Suprapubic skin (tissue), 4 donors: ENCODE results near the gene SLC12A5. TPM values are rescaled to one million over a fixed set of nuclear protein-coding genes. Genes with fewer than 3 reads are reported as not detected.

ENCODE experiments used
- DNase-seq, 2 donors: peaks; one replicate each; pipeline ENCODE4 v3.0.0-alpha.2; 2019; ENCODE audit warnings: low spot score in 2 of 2
- H3K27ac ChIP-seq: fragments of 200-600 bp; sonication (generic); one replicate; pipeline ENCODE4 v1.5.1; 2019
- H3K27me3 ChIP-seq: fragments of 200-600 bp; sonication (generic); one replicate; pipeline ENCODE4 v1.5.1; 2019
- H3K36me3 ChIP-seq: fragments of 200-600 bp; sonication (generic); one replicate; pipeline ENCODE4 v1.5.1; 2019
- H3K4me1 ChIP-seq: fragments of 200-600 bp; sonication (generic); one replicate; pipeline ENCODE4 v1.5.1; 2019
- H3K4me3 ChIP-seq: fragments of 200-600 bp; sonication (generic); one replicate; pipeline ENCODE4 v1.5.1; 2019; ENCODE audit warnings: mild to moderate bottlenecking
- H3K9me3 ChIP-seq: fragments of 200-600 bp; sonication (generic); one replicate; pipeline ENCODE4 v1.5.1; 2019
- CTCF ChIP-seq, 2 donors: fragments of 200-600 bp in 1 of 2; fragments of 450-650 bp in 1 of 2; sonication (generic) in 1 of 2; IDR thresholded peaks; one replicate each; pipeline ENCODE4 v1.5.1; 2016 to 2019; ENCODE audit warnings: antibody characterized with exemption in 2 of 2, mild to moderate bottlenecking in 1 of 2, moderate library complexity in 1 of 2
- EP300 ChIP-seq: sonication (generic); formaldehyde crosslinking; IDR thresholded peaks from one replicate; pipeline ENCODE4 v1.6.1; 2017; ENCODE audit warnings: antibody characterized with exemption
- POLR2A ChIP-seq, 2 donors: fragments of 450-650 bp; IDR thresholded peaks; one replicate each; pipeline ENCODE4 v1.6.1; 2017; ENCODE audit warnings: antibody characterized with exemption in 2 of 2, mild to moderate bottlenecking in 2 of 2, moderate library complexity in 2 of 2
- POLR2AphosphoS5 ChIP-seq, 3 donors: sonication (generic); formaldehyde crosslinking; IDR thresholded peaks; one replicate each; pipeline ENCODE4 v1.6.1; 2017; ENCODE audit warnings: antibody characterized with exemption in 3 of 3
- WGBS: methylation state at CpG from one replicate; pipeline ENCODE4 v1.1.5; 2018; 5-methylcytosine and 5-hydroxymethylcytosine counted together
- total RNA-seq, 4 donors: library from RNA; depleted of rRNA; stranded (reverse); fragments of >200 nt; gene quantifications; one replicate each; pipeline ENCODE4 v1.1.0, GENCODE V29; 2016

Gene SLC12A5
- total RNA-seq, 4 donors from 2014 or later: 0.40 TPM; not detected in 3

DNA sequence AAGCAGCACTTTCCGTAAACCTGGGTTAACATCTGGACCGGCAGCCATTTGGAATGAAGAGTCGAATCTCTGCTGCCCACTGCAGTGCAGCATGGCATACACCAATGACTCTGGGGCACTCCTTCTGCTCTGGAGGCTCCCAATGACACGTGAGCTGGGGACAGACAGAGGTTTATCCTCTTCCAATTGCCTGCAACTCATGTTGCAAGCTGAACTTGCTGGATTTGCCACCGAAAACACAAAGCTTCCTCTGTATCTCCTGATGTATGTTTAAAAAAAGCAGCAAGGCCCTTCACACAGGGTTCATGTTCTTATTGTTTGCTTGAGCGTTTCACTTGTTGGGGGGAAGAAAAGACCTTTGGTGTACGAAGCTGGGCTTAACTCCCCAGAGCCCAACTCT, 49.9 kb downstream of the SLC12A5 start:
- H3K9me3 ChIP-seq: no peaks in the 10 kb centered on the region
- TF ChIP-seq POLR2AphosphoS5 (IDR thresholded peaks at IDR 0.05) (no peak), CTCF (IDR thresholded peaks at IDR 0.05) (no peak)
- H3K27me3 ChIP-seq: no peaks in the 10 kb centered on the region
- peaks cover 21% of the 10 kb centered on the region for H3K4me1 ChIP-seq
- no peak overlapping the region for H3K4me3 ChIP-seq
- 69% methylated on average over 7 of the region's 7 CpGs for WGBS
- DNase-seq: no peak
- H3K27ac ChIP-seq: no peak overlapping the region
- H3K36me3 ChIP-seq: peaks cover 41% of the 10 kb centered on the region

- 94% methylated on average over 1 of the region's 1 CpG for WGBS
- Histone ChIP-seq H3K27me3 (no peaks in the 10 kb centered on the region), H3K9me3 (no peaks in the 10 kb centered on the region), H3K36me3 (peaks cover 26% of the 10 kb centered on the region), H3K27ac (no peak overlapping the region), H3K4me3 (no peak overlapping the region), H3K4me1 (peaks cover 42% of the 10 kb centered on the region)
- TF ChIP-seq POLR2AphosphoS5 (IDR thresholded peaks at IDR 0.05): no peak
- no peak for TF ChIP-seq EP300
- no peak for TF ChIP-seq CTCF (IDR thresholded peaks at IDR 0.05)
- no peak for TF ChIP-seq POLR2A (IDR thresholded peaks at IDR 0.05)
- DNase-seq: no peak
Observed at GRCh38 chr20:46081074-46081473, 52.1 kb downstream of the SLC12A5 start.

DNA sequence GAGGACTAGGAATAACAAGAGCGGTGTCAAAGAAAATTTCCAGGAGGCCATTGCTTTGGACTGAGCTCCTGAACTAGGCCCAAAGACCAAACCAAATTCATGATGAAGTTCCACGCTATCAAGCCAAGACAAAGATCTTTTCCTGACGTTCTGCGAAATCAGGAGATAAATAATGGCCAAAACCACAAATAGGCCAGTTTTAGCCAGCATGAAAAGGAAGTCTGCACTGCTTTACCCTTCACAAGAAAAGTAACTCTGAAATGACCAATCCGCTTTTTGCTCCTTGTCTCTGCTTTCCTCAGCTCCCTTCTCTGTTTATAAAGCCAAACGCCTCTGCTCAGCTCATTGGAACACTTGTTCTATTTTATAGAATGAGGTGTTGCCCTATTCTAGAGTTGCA, 54.1 kb downstream of the SLC12A5 start:
- no peak for TF ChIP-seq EP300
- no peak for TF ChIP-seq CTCF (IDR thresholded peaks at IDR 0.05)
- no peak for TF ChIP-seq POLR2AphosphoS5 (IDR thresholded peaks at IDR 0.05)
- no peak for TF ChIP-seq POLR2A (IDR thresholded peaks at IDR 0.05)
- no peak for DNase-seq
- H3K4me3 ChIP-seq: no peak overlapping the region
- 76% methylated on average over 6 of the region's 6 CpGs for WGBS
- H3K9me3 ChIP-seq: no peaks in the 10 kb centered on the region
- peaks cover 13% of the 10 kb centered on the region for H3K36me3 ChIP-seq
- no peak overlapping the region for H3K27ac ChIP-seq
- peaks cover 63% of the 10 kb centered on the region for H3K4me1 ChIP-seq
- no peaks in the 10 kb centered on the region for H3K27me3 ChIP-seq

DNA sequence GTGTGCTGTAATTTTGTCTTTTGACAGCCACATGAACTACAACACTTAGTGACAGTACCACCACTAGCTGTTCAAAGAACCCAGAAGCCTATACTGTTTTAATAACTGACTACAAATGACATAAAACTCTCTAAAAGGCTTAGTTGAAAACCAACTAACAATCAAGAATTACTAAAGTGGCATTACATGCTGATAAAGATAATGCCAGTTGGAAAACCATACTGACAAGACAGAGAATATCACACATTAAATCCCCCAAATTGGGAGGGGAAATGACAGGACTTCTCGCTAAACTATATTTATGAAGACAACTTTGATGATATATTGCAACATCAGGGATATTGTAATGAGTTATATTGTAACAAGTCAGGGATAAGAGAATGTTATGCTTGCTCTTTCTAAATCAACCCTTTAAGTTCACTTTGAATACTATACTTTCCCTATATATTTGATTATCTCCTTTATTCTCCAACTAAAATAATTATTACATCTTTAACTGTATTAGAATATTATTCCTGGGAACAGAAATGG, 54.6 kb downstream of the SLC12A5 start:
- peaks cover 68% of the 10 kb centered on the region for H3K4me1 ChIP-seq

GRCh38 chr20:46084805-46085178, 55.8 kb downstream of the SLC12A5 start:
- peaks cover 68% of the 10 kb centered on the region for H3K4me1 ChIP-seq
- DNase-seq: no peak
- H3K27ac ChIP-seq: no peak overlapping the region
- no peak for TF ChIP-seq EP300
- TF ChIP-seq CTCF (IDR thresholded peaks at IDR 0.05): no peak
- no peak for TF ChIP-seq POLR2AphosphoS5 (IDR thresholded peaks at IDR 0.05)
- TF ChIP-seq POLR2A (IDR thresholded peaks at IDR 0.05): no peak
- H3K9me3 ChIP-seq: no peaks in the 10 kb centered on the region
- H3K36me3 ChIP-seq: no peaks in the 10 kb centered on the region
- WGBS: 88% methylated on average over 3 of the region's 3 CpGs
- H3K27me3 ChIP-seq: no peaks in the 10 kb centered on the region
- no peak overlapping the region for H3K4me3 ChIP-seq

More for the DNA sequence above, 54.6 kb downstream of the SLC12A5 start:
- Histone ChIP-seq H3K27me3 (no peaks in the 10 kb centered on the region), H3K4me3 (no peak overlapping the region), H3K9me3 (no peaks in the 10 kb centered on the region), H3K36me3 (peaks cover 9% of the 10 kb centered on the region), H3K27ac (no peak overlapping the region)
- no peak for DNase-seq
- TF ChIP-seq CTCF (IDR thresholded peaks at IDR 0.05): no peak
- no peak for TF ChIP-seq POLR2A (IDR thresholded peaks at IDR 0.05)
- TF ChIP-seq POLR2AphosphoS5 (IDR thresholded peaks at IDR 0.05): no peak
- no peak for TF ChIP-seq EP300
- WGBS: 94% methylated on average over 1 of the region's 1 CpG
